SK-N-SH treated with all-trans-retinoic acid at 6 μM for 48 hours (cell line): ENCODE measurements around the gene AFAP1.

Experiments
- ATAC-seq: fragments of 200-7000 bp; cut with Tn5 transposase; 3 replicates; pipeline ENCODE4 v1.9.1; 2020; ENCODE audit warnings: mild to moderate bottlenecking, moderate library complexity
- ARNTL ChIP-seq: fragments of 450-650 bp; formaldehyde crosslinking; IDR thresholded peaks from 2 replicates; pipeline ENCODE4 v1.5.0; 2020; ENCODE audit warnings: low read depth, mild to moderate bottlenecking, moderate library complexity, borderline replicate concordance
- BACH2 ChIP-seq: fragments of 250-450 bp; sonication (Bioruptor Pico); IDR thresholded peaks from 2 replicates; pipeline ENCODE4 v1.9.0; 2021; ENCODE audit warnings: mild to moderate bottlenecking, borderline replicate concordance
- CSDC2 ChIP-seq: fragments of 250-450 bp; sonication (Bioruptor Pico); IDR thresholded peaks from 2 replicates; pipeline ENCODE4 v1.5.0; 2020; ENCODE audit warnings: mild to moderate bottlenecking, moderate library complexity
- ESRRG ChIP-seq: fragments of 250-450 bp; sonication (Bioruptor Pico); IDR thresholded peaks from 2 replicates; pipeline ENCODE4 v1.6.1; 2021; ENCODE audit warnings: mild to moderate bottlenecking
- GLIS3 ChIP-seq: fragments of 250-450 bp; sonication (Bioruptor Pico); IDR thresholded peaks from 2 replicates; pipeline ENCODE4 v1.5.0; 2020; ENCODE audit warnings: mild to moderate bottlenecking, moderate library complexity
- ISL1 ChIP-seq: fragments of 250-450 bp; sonication (Bioruptor Pico); IDR thresholded peaks from 2 replicates; pipeline ENCODE4 v2.1.2; 2022; ENCODE audit warnings: mild to moderate bottlenecking, moderate library complexity
- OSR1 ChIP-seq: fragments of 250-450 bp; sonication (Bioruptor Pico); IDR thresholded peaks from 2 replicates; pipeline ENCODE4 v1.8.0; 2022; ENCODE audit warnings: moderate library complexity, mild to moderate bottlenecking, inconsistent platforms
- PPARA ChIP-seq: fragments of 250-450 bp; sonication (Bioruptor Pico); IDR thresholded peaks from 2 replicates; pipeline ENCODE4 v1.5.0; 2020; ENCODE audit warnings: mild to moderate bottlenecking, borderline replicate concordance
- RARB ChIP-seq: fragments of 250-450 bp; sonication (Bioruptor Pico); IDR thresholded peaks from 2 replicates; pipeline ENCODE4 v1.8.0; 2021; ENCODE audit warnings: mild to moderate bottlenecking, moderate library complexity
- SNAI2 ChIP-seq: fragments of 250-450 bp; sonication (Bioruptor Pico); IDR thresholded peaks from 2 replicates; pipeline ENCODE4 v1.5.0; 2020; ENCODE audit warnings: mild to moderate bottlenecking, moderate library complexity
- TCF4 ChIP-seq: fragments of 250-450 bp; sonication (Bioruptor Pico); IDR thresholded peaks from 2 replicates; pipeline ENCODE4 v1.8.0; 2021; ENCODE audit warnings: mild to moderate bottlenecking, moderate library complexity, borderline replicate concordance
- TOX ChIP-seq: fragments of 250-450 bp; sonication (Bioruptor Pico); IDR thresholded peaks from 2 replicates; pipeline ENCODE4 v1.8.0; 2021; ENCODE audit warnings: mild to moderate bottlenecking, moderate library complexity, borderline replicate concordance
- ZC3H10 ChIP-seq: fragments of 250-450 bp; sonication (Bioruptor Pico); IDR thresholded peaks from 2 replicates; pipeline ENCODE4 v1.5.1; 2021; ENCODE audit warnings: mild to moderate bottlenecking, moderate library complexity
- ZFP3 ChIP-seq: fragments of 250-450 bp; sonication (Bioruptor Pico); IDR thresholded peaks from 2 replicates; pipeline ENCODE4 v1.5.0; 2020; ENCODE audit warnings: mild to moderate bottlenecking, moderate library complexity
- ZFP30 ChIP-seq: fragments of 450-650 bp; formaldehyde crosslinking; IDR thresholded peaks from 2 replicates; pipeline ENCODE4 v1.5.0; 2022; ENCODE audit warnings: mild to moderate bottlenecking, moderate library complexity
- ZNF565 ChIP-seq: fragments of 450-650 bp; formaldehyde crosslinking; conservative IDR thresholded peaks from 2 replicates; pipeline ENCODE4 v1.5.0; 2020; ENCODE audit warnings: low read depth, mild to moderate bottlenecking, moderate library complexity
- ZNF70 ChIP-seq: fragments of 450-650 bp; formaldehyde crosslinking; IDR thresholded peaks from 2 replicates; pipeline ENCODE4 v1.5.0; 2020; ENCODE audit warnings: mild to moderate bottlenecking, moderate library complexity
- ZNF8 ChIP-seq: fragments of 450-650 bp; formaldehyde crosslinking; IDR thresholded peaks from 2 replicates; pipeline ENCODE4 v1.5.0; 2020; ENCODE audit warnings: mild to moderate bottlenecking, moderate library complexity
- TF ChIP-seq, protein P1 (sequence below): fragments of 250-450 bp; sonication (Bioruptor Pico); IDR thresholded peaks from 2 replicates; pipeline ENCODE4 v1.8.0; 2020; ENCODE audit warnings: mild to moderate bottlenecking, moderate library complexity, borderline replicate concordance
- TF ChIP-seq, protein P2 (sequence below): fragments of 250-450 bp; sonication (Bioruptor Pico); IDR thresholded peaks from 2 replicates; pipeline ENCODE4 v1.5.0; 2020; ENCODE audit warnings: mild to moderate bottlenecking, moderate library complexity
- TF ChIP-seq, protein P3 (sequence below): fragments of 250-450 bp; sonication (Bioruptor Pico); IDR thresholded peaks from 2 replicates; pipeline ENCODE4 v1.5.1; 2021; ENCODE audit warnings: mild to moderate bottlenecking, moderate library complexity
- TF ChIP-seq, protein P4 (sequence below): fragments of 250-450 bp; sonication (Bioruptor Pico); IDR thresholded peaks from 2 replicates; pipeline ENCODE4 v1.8.0; 2021; ENCODE audit warnings: low read depth, mild to moderate bottlenecking, moderate library complexity, borderline replicate concordance

Gene AFAP1

DNA sequence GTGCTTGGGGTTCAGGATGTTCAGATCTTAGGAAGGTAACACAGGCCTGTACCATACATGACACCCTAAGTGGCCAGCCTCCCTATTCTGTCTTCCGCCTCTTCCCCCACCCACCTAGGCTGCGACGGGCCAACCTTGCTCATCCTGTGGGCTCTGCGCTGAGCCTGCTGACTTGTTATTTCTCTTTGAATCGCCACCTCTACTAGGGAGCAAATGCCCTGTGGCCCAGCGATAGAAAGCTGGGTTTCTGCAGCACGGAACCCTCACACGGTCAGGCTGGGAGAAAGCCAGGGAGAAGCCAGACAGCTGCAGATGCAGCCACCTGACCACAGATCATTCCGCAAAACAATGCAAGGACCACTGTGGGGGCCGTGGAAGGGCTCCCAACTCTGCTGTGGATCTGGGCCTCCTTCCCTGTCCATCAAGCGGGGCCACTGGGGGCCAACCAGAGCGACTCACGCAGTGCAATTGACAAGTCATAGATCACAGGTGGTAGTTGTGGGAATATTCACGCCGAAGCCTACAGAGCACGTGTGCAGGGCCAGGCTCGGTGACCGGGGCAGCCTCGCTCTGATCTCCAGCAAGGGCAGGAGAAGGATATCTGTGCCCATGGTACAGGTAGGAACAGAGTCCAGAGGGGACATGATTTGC, 227.5 kb downstream of the AFAP1 start:
- TF ChIP-seq ISL1 (CRISPR knock-in tag) (no peak), ESRRG (CRISPR knock-in tag) (no peak), ZFP30 (CRISPR knock-in tag) (no peak), BACH2 (CRISPR knock-in tag) (no peak)
- no peak; the same call in 1 of the 3 replicates for ATAC-seq

DNA sequence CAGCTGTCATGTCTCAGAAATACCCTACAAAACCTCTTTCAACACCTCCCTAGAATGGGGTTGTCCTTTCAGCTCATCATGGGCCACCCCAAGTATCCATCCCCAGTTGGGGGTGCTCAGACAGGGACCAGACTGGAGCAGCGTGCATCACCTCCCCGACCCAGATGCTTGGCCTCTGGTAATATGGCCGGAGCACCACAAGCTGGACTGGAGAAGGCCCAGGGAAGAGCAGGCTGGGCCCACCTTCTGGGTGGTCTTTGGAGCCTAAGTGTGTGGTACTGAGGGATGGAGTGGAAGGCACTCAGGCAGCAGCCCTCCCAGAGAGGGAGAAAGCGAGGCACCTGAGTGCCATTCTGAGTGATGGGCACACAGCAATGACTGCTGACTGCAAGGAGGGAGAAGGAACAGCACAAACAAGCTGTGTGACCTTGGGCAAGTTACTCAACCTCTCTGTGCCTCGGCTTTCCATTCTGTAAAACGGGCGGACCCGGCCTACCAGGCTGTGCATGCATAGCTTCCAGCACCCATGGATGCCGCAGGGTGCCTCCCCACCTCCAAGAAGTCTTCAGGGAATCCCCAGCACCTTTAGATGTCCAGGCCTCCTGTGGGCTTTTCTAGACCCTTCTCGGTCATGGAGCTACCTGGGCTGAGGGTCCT, 228.2 kb downstream of the AFAP1 start:
- no peak for TF ChIP-seq ZFP30 (CRISPR knock-in tag)
- peak; percentile 97 for TF ChIP-seq ZNF70 (CRISPR knock-in tag)
- TF ChIP-seq ESRRG (CRISPR knock-in tag) = no peak
- no peak for ATAC-seq

DNA sequence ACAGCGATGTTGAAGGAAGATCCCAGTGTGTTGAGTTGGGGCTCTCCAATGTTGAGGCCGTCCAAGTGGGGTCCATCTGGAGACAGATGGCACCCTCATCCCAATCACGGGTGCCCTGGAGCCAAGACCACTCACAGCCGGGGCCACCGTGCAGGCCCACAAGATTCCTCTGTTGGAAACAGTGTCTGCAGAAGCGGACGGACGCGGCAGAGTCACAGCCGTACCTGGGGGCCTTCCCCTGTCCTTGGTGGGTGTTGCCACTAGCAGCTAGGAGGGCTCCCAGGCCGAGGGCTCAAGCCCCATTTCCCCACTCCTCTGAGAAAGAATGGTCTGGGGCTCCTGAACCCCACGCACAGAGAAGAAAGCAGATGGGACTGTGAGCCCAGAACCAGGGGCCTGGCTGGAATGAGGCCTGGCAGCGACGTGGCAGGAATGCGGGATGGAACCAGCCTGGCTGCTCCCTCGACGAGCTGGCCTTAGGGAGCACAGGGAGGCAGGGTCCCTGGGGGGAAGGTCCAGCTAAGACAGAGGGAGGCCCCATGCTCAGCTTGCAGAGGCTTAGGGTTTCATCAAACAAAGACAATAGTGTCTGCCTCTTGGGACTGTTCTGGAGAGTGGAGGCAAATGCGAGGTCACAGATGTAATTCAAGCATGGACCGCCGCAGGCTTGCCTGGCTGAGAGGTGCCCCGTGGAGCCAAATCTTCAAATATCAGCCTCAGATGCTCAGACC, 228.9 kb downstream of the AFAP1 start:
- ATAC-seq = no peak
- TF ChIP-seq BACH2 (CRISPR knock-in tag) (no peak), TCF4 (CRISPR knock-in tag) (no peak), PPARA (CRISPR knock-in tag) (no peak), ZNF70 (CRISPR knock-in tag) (no peak), TOX (no peak), ARNTL (CRISPR knock-in tag) (no peak), CSDC2 (CRISPR knock-in tag) (no peak), OSR1 (CRISPR knock-in tag) (no peak), GLIS3 (CRISPR knock-in tag) (no peak), ZNF8 (CRISPR knock-in tag) (no peak), ZC3H10 (CRISPR knock-in tag) (no peak), ISL1 (CRISPR knock-in tag) (no peak), ZFP30 (CRISPR knock-in tag) (no peak), ZFP3 (no peak), SNAI2 (no peak), RARB (no peak), ZNF565 (CRISPR knock-in tag) (no peak)
- TF ChIP-seq, protein P1, sequence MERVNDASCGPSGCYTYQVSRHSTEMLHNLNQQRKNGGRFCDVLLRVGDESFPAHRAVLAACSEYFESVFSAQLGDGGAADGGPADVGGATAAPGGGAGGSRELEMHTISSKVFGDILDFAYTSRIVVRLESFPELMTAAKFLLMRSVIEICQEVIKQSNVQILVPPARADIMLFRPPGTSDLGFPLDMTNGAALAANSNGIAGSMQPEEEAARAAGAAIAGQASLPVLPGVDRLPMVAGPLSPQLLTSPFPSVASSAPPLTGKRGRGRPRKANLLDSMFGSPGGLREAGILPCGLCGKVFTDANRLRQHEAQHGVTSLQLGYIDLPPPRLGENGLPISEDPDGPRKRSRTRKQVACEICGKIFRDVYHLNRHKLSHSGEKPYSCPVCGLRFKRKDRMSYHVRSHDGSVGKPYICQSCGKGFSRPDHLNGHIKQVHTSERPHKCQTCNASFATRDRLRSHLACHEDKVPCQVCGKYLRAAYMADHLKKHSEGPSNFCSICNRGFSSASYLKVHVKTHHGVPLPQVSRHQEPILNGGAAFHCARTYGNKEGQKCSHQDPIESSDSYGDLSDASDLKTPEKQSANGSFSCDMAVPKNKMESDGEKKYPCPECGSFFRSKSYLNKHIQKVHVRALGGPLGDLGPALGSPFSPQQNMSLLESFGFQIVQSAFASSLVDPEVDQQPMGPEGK (CRISPR knock-in tag) = no peak
- TF ChIP-seq, protein P2, sequence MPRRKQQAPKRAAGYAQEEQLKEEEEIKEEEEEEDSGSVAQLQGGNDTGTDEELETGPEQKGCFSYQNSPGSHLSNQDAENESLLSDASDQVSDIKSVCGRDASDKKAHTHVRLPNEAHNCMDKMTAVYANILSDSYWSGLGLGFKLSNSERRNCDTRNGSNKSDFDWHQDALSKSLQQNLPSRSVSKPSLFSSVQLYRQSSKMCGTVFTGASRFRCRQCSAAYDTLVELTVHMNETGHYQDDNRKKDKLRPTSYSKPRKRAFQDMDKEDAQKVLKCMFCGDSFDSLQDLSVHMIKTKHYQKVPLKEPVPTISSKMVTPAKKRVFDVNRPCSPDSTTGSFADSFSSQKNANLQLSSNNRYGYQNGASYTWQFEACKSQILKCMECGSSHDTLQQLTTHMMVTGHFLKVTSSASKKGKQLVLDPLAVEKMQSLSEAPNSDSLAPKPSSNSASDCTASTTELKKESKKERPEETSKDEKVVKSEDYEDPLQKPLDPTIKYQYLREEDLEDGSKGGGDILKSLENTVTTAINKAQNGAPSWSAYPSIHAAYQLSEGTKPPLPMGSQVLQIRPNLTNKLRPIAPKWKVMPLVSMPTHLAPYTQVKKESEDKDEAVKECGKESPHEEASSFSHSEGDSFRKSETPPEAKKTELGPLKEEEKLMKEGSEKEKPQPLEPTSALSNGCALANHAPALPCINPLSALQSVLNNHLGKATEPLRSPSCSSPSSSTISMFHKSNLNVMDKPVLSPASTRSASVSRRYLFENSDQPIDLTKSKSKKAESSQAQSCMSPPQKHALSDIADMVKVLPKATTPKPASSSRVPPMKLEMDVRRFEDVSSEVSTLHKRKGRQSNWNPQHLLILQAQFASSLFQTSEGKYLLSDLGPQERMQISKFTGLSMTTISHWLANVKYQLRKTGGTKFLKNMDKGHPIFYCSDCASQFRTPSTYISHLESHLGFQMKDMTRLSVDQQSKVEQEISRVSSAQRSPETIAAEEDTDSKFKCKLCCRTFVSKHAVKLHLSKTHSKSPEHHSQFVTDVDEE = no peak
- TF ChIP-seq, protein P3, sequence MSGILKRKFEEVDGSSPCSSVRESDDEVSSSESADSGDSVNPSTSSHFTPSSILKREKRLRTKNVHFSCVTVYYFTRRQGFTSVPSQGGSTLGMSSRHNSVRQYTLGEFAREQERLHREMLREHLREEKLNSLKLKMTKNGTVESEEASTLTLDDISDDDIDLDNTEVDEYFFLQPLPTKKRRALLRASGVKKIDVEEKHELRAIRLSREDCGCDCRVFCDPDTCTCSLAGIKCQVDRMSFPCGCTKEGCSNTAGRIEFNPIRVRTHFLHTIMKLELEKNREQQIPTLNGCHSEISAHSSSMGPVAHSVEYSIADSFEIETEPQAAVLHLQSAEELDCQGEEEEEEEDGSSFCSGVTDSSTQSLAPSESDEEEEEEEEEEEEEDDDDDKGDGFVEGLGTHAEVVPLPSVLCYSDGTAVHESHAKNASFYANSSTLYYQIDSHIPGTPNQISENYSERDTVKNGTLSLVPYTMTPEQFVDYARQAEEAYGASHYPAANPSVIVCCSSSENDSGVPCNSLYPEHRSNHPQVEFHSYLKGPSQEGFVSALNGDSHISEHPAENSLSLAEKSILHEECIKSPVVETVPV (CRISPR knock-in tag) = no peak
- TF ChIP-seq, all 23 proteins: peak for 0

DNA sequence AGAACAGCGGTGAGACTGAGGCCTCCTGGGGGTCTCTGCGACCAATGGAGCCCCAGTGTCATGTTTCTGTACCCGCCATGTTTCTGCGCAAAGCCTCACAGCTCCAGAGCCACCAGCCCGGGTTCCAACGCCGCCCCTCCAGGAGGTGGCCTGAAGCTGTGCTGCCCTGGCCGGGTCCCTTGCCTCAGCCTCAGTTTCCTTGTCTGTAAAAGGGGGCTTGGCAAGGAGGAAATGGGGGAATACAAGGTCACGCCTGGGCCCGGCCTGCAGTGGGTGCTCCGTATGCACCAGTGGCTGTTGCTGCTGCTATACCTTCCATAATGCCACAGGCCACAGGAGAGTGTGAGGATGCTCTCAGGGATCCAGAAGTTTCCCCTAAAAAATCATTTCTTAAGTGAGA, 229.5 kb downstream of the AFAP1 start:
- no peak for ATAC-seq
- no peak for TF ChIP-seq ESRRG (CRISPR knock-in tag)
- no peak for TF ChIP-seq ZNF8 (CRISPR knock-in tag)
- TF ChIP-seq ZNF565 (CRISPR knock-in tag) = no peak
- TF ChIP-seq, protein P1 (CRISPR knock-in tag) = no peak
- no peak for TF ChIP-seq GLIS3 (CRISPR knock-in tag)
- no peak for TF ChIP-seq ARNTL (CRISPR knock-in tag)
- TF ChIP-seq, protein P4, sequence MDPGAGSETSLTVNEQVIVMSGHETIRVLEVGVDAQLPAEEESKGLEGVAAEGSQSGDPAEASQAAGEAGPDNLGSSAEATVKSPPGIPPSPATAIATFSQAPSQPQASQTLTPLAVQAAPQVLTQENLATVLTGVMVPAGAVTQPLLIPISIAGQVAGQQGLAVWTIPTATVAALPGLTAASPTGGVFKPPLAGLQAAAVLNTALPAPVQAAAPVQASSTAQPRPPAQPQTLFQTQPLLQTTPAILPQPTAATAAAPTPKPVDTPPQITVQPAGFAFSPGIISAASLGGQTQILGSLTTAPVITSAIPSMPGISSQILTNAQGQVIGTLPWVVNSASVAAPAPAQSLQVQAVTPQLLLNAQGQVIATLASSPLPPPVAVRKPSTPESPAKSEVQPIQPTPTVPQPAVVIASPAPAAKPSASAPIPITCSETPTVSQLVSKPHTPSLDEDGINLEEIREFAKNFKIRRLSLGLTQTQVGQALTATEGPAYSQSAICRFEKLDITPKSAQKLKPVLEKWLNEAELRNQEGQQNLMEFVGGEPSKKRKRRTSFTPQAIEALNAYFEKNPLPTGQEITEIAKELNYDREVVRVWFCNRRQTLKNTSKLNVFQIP = no peak
- TF ChIP-seq, protein P3 (CRISPR knock-in tag) = no peak
- no peak for TF ChIP-seq ZC3H10 (CRISPR knock-in tag)
- no peak for TF ChIP-seq SNAI2
- no peak for TF ChIP-seq BACH2 (CRISPR knock-in tag)
- no peak for TF ChIP-seq ZFP30 (CRISPR knock-in tag)
- TF ChIP-seq ZNF70 (CRISPR knock-in tag) = no peak
- TF ChIP-seq TOX = no peak
- TF ChIP-seq PPARA (CRISPR knock-in tag) = no peak
